HG03460 (cell line): Measurements from ENCODE around the gene LRP4.

ENCODE experiments used
- ATAC-seq: cut with Tn5 transposase; IDR thresholded peaks from one replicate; pipeline ENCODE4 v1.9.1; 2021; ENCODE audit not compliant: unreplicated experiment

Gene LRP4

DNA sequence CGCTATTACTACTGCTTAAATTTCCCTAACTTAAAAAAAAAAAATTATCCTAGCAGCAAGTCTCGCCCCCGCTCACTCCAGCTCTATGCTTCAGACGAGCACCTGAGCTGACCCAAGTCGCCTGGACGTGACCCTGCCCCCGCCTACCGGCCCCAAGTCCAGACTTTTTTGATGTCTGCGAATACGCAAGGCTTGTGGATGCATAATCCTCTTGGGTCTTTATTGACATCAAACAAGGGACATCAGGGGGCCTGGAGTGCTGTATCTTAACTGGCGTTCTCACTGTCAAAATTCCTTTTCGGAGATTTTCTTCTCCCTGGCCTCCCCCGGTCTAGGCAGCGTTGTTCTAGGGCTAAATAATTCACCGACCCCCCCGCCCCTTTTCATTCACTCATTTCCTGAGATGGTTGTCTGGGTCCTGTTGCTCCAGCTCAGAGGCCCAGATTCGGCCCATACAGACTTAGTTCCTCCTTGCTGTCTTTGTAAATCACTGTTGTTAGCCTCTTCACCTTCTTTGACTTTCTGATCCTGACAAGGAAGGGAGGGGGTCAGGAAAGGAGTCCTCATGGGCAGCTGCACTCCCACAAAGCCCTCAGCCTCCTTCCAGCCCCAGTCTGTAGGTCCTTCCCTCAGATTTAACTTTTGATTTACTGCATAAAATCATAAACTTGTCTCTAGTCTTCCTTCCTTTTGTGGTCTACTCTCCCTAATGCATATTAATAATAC lies 601 bp upstream of the LRP4 start:
- ATAC-seq, result no peak

DNA sequence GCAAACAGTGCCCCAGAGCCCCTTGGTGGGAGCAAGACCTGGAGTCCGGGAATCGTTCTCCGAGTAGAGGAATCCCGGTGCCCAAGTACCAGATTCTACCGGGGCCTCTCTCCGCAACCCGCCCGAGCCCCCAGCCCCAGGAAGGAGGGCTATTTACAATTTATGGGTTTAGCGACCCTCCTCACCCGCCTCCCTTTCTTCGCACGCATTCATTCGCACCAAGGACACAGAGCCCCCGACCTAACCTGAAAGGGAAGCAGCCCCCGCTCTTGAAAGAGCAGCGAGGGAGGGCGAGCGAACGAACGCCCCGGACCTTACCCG lies 628 bp downstream of the LRP4 start:
- ATAC-seq, result no peak

DNA sequence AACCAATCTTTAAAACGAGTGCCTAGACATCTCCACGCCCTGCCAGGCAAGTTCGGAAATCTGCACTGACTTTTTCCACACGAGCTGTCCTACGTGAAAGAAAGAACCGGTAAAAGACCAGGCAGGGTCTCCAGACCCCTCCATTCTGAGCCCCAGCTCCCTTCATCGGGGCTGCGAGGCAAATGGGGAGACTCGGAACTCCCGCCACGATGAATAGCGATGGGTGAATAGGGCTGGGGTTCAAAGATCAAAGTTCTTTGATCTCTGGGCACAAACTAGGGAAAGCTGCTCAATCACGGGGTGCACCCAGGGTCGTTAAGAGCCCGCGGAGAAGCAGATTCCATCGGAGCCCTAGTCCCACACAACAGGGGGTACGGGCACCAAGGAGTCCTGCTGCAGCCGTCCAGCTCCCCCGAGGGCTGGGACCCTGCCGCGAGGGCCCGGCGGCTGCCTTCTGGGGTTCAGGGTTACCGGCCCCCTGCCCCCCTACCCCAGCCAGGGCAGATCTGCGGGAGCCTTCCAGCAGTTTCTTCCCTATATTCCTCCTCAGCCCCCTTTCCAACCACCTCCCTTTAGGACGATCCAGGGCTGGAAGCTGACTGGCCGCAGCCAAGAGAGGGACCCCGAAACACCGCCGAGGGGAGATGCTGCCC lies 1.1 kb downstream of the LRP4 start:
- no peak for ATAC-seq

DNA sequence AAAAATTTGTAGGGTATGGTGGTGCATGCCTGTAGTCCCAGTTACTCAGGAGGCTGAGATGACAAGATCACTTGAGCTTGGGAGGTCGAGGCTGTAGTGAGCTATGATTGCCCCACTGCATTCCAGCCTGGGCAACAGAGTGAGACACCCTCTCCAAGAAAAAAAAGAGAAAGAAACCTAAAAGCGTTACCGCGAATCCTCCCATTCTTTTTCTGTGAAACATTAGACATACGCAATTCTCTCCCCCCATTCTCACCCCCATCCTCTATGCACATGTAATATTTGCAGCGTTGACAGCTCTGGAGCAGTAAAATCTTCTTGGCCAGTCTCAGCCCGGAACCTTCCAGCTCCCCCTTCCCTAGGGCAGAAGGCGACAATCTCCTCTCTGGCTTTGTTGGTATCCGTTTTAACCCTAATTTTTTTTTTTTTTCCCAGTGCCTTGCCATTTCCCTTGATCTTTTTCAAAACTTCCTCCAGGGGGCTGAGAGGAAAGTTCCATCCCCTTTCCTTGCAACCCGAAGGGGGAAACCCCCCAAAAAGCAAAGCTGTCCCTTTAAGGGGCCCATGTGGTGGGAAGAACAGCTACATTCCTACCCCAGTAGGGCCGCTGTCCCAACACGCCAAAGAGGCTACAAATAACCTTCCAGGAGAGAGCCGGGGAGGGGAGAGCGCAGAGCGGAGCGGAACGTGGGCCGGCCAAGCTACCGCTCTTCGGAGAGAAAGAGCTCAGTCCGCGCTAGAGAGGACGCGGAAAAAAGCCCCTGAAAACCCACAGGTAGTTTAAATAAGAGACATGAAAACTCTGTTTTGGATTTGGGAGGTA lies 1.9 kb downstream of the LRP4 start:
- ATAC-seq, result no peak

DNA sequence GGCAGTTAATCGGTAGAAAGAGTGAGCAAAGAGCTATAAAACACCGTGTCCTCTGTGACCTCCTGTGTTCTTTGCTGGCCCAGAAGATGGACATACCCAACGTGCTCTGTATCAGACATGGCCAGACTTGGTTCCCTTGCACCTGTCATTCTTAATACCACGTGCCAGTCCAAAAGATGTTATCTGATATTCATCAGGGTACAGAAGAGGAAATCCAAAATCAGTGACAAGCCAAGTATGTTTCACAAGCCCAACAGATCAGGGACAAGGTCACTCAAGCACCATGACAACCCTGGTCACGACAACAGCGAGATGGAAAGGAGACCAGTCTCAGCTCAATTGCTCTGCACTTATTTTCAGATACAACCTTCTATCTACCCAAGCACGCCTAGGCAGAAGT lies 3.4 kb downstream of the LRP4 start:
- no peak for ATAC-seq

DNA sequence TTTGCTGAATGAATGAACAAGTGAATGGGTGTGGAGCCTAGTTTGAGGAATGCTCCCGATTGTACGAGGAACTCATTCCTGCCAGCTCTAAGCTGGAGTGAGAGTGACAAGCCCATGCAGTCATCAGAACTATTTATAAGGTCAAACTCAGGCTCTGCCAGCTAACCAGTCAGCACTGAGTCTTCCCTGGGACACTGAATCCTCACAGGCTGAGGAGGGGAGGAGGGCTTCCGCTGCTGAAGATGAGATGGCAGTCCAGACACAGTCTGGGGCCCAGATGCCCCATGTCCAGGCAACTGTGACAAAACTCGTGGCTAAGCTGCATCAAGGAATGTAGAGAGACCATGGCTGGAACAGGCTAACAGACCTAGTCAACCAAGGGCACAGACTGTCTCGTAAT lies 4.0 kb downstream of the LRP4 start:
- no peak for ATAC-seq

DNA sequence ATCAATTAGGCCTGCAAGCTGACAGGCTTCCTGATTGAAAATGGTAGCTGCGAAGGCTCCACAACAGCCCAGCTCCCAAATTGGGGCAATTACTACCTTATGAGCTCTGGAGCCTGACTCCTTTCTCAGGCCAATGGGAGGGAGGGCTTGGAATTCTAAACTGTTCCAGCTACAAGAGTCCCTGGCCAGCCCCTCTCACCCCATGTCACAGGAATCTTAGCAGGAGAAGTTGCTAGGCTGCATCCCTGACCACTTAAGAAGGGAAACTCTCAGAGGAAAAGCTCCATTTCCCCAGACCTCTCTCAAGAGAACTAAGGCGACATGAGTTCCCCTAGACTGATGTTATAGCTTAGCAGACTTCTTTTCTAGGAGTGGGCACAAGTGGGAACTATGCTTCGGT lies 4.9 kb downstream of the LRP4 start:
- no peak for ATAC-seq

DNA sequence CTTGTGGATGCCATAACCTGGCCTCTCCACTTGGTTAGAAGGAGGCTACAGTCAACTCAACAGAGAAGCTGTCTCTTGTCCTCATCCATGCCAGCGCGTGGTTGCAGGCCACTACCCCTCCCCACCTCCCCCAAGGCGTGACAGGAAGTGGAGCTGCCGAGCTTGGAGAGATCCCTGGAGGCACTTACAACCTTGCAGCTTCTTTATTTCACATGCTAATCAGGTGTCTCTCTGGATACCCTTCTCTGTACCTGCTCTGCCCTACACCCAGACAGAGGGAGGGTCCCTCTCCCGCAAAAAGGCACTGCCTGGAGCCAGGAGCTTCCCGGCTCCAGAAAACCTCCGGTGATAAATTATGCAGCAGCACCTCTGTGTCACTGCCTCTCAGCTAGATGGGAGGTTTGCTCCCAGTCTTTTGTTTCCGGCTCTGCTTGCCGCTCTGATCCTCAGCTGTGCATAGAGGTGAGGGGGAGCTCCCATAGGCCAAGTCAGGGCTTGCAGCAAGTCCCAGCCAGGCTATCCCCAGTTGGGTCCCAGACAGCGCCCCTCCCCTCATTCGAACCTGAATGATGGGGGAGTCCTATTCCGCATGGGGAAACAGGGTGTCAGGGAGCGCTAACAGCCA lies 5.7 kb downstream of the LRP4 start:
- ATAC-seq, result no peak

DNA sequence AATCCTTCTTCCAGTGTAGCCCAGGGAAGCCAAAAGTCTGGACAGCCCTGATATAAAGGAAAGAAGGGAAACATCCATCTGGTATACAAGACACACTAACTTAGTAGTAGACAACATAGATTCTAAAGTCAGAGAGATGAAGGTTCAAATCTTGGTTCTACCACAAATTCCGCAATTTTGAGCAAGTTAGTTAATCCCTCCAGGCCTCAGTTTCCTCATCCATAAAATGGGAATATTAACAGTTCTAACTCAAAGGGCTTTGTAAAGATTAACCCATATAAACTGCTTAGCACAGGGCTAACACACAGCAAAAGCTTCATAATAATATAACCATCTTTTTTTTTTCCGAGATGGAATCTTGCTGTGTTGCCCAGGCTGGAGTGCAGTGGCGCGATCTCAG lies 10.7 kb downstream of the LRP4 start:
- ATAC-seq, result no peak

DNA sequence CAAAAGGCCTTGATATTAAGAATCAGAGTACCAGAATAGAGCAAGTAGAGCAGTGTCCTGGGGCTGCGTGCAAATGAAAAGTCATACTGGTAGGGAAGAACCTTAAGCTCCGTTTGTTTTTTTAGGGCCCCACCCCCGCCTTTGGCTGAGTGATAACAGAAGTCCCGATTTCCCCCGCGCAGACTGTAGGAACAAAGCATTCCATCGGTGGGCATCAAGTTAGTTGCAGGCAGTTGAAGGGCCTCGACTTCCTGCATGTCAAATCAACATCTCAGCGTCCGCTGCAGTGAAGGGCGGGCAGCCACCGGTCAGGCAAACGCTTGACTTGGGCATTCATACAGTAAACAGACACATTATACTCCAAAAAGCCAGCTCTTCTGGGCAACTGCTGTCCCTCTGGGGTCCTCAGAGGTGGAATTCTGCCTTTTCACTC lies 11.7 kb downstream of the LRP4 start:
- no peak for ATAC-seq

DNA sequence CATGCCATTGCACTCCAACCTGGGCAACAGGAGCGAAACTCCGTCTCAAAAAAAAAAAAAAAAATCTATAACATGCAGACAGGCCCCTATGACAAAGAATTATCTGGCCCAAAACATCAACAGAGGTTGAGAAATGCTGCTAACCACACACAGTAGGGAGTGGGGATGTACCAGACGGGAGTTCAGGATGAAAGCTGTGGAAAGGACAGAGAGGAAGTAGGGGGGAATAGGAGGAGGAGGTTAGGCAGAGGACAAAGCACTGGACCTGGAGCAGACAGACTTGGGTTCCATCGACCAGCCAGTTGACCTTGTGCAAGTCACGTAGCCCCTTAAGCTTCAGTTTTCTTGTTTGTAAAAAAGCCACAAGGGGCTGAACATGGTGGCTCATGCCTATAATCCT lies 12.5 kb downstream of the LRP4 start:
- no peak for ATAC-seq

DNA sequence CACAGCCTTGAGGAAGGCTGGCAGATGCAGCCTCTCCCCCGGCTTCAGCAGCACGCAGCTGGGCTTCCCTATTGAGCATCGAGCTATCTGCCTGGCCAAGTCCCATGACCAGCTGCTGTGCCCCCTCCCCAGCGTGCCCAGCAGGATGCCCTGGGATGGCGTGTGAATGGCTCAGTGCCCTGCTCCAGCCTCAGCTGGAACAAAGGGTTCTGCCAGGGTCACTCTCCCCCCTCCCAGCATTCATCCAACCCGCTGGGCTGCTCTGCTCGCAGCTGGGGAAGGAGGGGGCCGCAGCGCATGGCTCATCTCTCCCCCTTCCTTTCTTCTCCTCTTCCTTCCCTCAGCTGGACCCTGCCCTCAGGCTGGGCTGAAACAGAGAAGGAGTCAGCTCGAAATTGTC lies 14.5 kb downstream of the LRP4 start:
- ATAC-seq, result no peak

DNA sequence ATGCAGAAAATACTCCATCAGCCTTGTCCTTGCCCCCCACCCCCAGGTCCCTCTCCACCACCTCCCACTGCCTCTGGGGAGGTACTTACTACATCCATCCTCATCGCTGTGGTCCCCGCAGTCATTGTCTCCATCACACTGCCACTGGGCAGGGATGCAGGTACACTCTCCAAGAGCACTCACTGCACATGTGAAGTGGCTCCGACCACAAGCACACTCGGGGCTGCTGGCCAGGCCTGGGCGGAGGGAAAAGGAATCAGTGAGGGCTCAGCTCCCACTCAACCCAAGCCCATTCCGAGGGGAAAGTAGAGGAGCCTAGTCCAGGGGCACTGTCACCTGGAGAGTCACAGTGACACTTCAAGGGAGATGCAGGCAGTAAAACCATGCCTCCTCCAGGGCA lies 15.7 kb downstream of the LRP4 start:
- no peak for ATAC-seq

DNA sequence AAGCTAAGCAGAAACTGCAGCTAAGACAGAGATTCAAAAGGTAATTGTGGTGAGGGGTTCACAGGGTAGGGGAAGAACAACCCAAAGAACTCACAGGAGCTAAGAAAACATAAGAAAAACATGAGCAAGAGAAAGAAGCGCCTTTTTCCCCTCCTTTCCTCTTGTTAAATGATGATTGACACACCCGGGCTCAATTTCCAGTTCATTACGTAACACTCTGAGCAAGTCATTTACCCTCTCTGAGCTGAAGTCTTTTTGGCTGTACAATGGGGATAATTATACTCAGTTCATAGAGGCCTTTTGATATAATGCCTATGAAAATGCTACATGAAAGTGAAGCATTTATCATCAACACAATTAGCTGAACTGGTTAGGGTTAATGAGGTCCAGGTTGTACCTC lies 17.2 kb downstream of the LRP4 start:
- no peak for ATAC-seq

DNA sequence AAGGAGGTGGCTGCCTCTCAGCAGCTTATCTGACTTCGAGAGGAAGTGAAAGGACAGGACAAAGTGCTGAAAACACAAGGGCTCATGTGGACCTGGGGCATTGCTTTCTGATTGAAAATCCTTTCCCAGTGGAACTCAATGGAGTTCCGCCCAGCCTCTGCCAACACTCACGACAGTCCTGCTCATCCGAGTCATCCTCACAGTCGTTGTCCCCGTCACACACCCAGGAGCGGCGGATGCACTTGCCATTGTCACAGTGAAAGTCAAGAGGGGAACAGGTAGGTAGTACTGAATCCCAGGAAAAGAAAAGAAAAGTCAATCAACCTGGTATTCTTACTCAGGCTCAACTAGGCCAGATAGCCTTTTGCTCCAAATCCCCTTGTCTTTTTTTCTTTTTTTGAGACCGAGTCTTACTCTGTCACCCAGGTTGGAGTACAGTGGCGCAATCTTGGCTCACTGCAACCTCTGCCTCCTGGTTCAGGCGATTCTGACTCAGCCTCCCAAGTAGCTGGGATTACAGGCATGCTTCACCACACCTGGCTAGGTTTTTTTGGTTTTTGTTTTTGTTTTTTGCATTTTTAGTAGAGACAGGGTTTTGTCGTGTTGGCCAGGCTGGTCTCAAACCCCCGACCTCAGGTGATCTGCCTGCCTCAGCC lies 18.1 kb downstream of the LRP4 start:
- ATAC-seq, result no peak

DNA sequence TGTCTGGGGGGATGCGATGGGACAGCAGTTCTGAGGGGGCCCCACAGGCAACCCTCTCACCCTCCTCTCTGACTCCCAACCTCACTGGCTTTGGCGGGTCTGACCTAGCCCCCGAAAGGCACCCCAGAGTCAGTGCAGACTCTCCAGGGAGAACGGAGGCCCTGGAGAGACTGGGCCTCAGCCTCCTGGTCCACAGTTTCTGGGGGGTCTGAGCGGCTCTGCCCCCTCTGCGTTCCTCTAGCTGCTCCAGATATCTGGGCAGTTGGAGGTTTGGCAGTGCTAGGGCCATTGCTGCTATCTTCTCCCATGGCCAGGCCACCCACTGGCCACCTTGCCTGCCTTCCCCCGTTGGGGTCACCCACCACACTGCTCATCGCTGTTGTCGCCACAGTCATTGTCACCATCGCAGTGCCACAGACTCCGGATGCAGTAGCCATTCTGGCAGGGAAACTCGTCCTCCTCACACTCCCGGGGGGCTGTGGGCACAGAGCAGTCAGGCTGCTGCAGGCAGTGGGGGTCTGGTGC lies 18.8 kb downstream of the LRP4 start:
- ATAC-seq, result no peak

DNA sequence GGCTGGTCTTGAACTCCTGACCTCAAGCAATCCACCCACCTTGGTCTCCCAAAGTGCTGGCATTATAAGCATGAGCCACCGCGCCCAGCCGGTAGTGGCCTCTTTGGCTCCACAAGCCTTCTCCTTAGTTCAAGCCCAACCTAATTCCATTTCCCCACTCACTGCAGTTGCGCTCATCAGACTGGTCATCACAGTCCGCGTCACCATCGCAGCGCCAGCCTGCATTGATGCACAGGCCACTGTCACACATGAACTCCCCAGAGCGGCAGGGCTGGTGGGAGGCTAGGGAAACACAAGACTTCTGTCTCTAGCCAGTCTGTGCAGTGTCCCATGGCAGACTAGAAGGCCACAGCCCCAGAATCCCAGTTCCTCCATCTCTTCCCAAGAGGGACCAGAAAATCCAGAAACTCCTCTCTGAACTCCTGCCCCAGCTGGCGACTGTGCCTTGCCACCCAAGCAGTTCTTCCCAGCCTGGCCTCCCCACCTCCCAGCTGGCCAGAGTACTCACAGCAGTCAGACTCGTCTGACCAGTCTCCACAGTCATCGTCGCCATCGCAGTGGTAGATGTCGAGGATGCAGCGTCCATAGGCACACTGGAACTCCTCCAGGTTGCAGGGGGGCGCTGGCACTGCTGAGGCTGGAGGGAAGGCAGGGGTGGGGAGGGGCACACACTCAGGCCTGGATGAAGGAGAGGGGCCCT lies 19.8 kb downstream of the LRP4 start:
- ATAC-seq, result no peak

DNA sequence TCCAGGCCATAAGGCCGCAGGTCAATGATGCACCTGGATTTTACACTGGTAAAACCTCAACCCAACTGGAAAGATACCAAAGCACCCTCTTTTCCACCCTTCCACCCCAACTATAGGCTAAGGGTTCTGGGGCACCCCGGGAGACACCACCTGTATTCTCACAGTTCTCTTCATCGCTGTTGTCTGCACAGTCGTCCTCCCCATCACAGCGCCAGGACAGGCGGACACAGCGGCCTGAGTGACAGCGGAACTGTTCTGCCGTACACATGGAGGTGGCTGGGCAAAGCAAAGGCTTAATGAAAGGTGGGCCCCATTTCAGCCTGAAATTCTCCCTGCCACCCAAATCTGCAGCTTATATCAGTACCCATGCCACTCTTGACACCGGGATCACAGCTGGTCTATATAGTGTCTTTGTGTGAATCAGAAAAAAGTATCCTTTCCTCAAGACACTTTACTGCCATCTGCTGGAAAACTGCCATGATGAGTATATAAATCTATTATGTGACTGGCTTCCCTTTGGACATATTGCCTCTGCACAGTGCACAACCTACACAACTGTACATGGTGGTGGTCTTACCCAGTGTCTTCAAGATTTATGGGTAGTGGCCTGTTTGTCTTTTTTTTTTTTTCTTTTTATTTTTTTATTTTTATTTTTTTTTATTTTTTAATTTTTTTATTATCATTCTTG lies 21.5 kb downstream of the LRP4 start:
- ATAC-seq, result no peak

DNA sequence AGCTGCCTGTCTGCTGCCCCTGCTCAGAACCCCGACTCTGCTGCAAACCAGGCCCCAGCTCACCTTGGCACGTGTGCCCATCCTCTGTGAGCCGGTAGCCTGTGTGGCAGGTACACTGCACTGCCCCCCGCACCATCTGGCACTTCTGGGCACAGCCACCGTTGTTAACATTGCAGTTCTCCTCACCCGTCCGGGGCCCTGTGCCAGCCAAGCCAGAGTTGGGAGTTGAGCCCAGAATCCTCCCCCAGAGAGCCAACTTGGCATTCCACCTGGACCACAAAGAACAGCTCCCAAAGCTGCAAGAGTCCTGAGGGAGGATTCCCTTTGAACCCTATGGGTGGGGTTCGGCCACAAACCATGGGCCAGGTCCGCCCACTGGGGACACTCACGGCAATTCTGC lies 22.5 kb downstream of the LRP4 start:
- ATAC-seq, result no peak

DNA sequence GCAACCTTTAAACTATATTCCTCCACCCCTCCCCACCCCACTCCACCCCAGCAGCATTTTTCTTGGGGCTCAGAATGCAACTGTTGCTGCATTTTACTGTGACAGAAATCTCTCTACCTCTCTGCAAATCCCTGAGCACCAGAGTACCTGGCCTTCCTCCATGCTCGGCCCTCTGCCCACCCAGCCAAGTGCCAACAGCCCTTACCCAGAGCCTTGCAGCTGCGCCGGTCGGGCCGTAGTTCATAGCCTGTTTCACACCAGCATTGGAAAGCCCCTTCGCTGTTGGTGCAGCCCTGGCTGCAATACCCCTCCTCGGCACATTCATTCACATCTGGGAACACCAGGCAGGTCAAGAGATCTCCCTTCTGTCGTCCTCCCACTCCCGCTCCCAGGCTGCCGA lies 23.4 kb downstream of the LRP4 start:
- no peak for ATAC-seq
